Endothelial cell of umbilical vein (primary cell): ENCODE data around the gene SYCP2. TPM values are rescaled to one million over a fixed set of nuclear protein-coding genes. Genes with fewer than 3 reads are reported as not detected.

Experiments
- BruUV-seq: library from RNA; stranded (reverse); fragments of 400-500 nt; replicated peaks from 2 replicates; lab custom pipeline; 2021; lab: Mats Ljungman, UMichigan
- CTCF ChIA-PET: fragments of 300-600, 350-600 bp; sonication (Branson Sonifier 250); formaldehyde crosslinking; loops from one replicate; lab custom pipeline; 2021; ENCODE audit warnings: antibody characterized with exemption, inconsistent platforms; lab: Charles Lee
- POLR2A ChIA-PET: fragments of 300-600, 350-600 bp; sonication (Branson Sonifier 250); formaldehyde crosslinking; loops from one replicate; lab custom pipeline; 2021; ENCODE audit warnings: antibody characterized with exemption, inconsistent platforms; lab: Charles Lee
- DNase-seq: peaks from one replicate; pipeline ENCODE4 v3.0.0-alpha.2; 2011; ENCODE audit warnings: low read depth, low spot score
- FAIRE-seq: peaks from 2 replicates; lab custom pipeline; 2011; peaks lifted over from hg19 to GRCh38; lab: Jason Lieb, UNC
- H2AFZ ChIP-seq: 2 replicates; pipeline ENCODE4 v1.6.0; 2012; ENCODE audit warnings: low read depth, low read length, control low read depth, inconsistent platforms
- H3K27ac ChIP-seq: 2 replicates; pipeline ENCODE4 v1.5.1; 2011; ENCODE audit warnings: low read depth, mild to moderate bottlenecking, control low read depth, low read length, moderate library complexity; ENCODE audit not compliant: insufficient read depth
- H3K27me3 ChIP-seq, 2 experiments: 2 replicates each; pipeline versions ENCODE4 v1.6.0 to v1.6.1; 2011; ENCODE audit warnings: low read length in 2 of 2, mixed read lengths in 1 of 2; ENCODE audit not compliant: control insufficient read depth in 2 of 2, insufficient read depth in 2 of 2
- H3K36me3 ChIP-seq, 2 experiments: 2 replicates in 1 of 2; 3 replicates in 1 of 2; pipeline ENCODE4 v1.5.1; 2011; ENCODE audit warnings: low read length in 2 of 2, mild to moderate bottlenecking in 1 of 2, moderate library complexity in 1 of 2; ENCODE audit not compliant: control insufficient read depth in 2 of 2, insufficient read depth in 2 of 2; ENCODE audit errors: extremely low read depth in 1 of 2
- H3K4me1 ChIP-seq: 3 replicates; pipeline ENCODE4 v1.5.1; 2011; ENCODE audit warnings: mild to moderate bottlenecking, low read length; ENCODE audit not compliant: control insufficient read depth, insufficient read depth; ENCODE audit errors: extremely low read depth
- H3K4me2 ChIP-seq: 2 replicates; pipeline ENCODE4 v1.6.1; 2011; ENCODE audit warnings: low read length, control low read depth, mixed read lengths; ENCODE audit not compliant: insufficient read depth
- H3K4me3 ChIP-seq, 3 experiments: fragments of 200-600 bp in 1 of 3; sonication (generic), shearing (Covaris generic) in 1 of 3; replicated peaks in 1 of 3; 2 replicates each; pipeline ENCODE4 v1.5.1; 2011 to 2016; ENCODE audit warnings: control low read depth in 3 of 3, low read length in 3 of 3, mild to moderate bottlenecking in 2 of 3, inconsistent platforms in 1 of 3, low read depth in 1 of 3, moderate library complexity in 1 of 3; ENCODE audit not compliant: insufficient read depth in 1 of 3
- H3K79me2 ChIP-seq: 2 replicates; pipeline ENCODE4 v1.6.0; 2012; ENCODE audit warnings: low read length, inconsistent platforms; ENCODE audit not compliant: control insufficient read depth, insufficient read depth
- H3K9ac ChIP-seq: replicated peaks from 2 replicates; pipeline ENCODE3; 2011; ENCODE audit warnings: low read length, control low read depth; ENCODE audit not compliant: insufficient read depth; ENCODE audit errors: extremely low read depth
- H3K9me1 ChIP-seq: replicated peaks from 3 replicates; pipeline ENCODE4 v1.6.0; 2011; ENCODE audit warnings: mild to moderate bottlenecking, low read length; ENCODE audit not compliant: control insufficient read depth, insufficient read depth; ENCODE audit errors: extremely low read depth
- H3K9me3 ChIP-seq: replicated peaks from 2 replicates; pipeline ENCODE4 v1.5.1; 2012; ENCODE audit warnings: low read length, inconsistent platforms; ENCODE audit not compliant: control insufficient read depth, insufficient read depth
- H4K20me1 ChIP-seq: replicated peaks from 2 replicates; pipeline ENCODE3; 2011; ENCODE audit warnings: mild to moderate bottlenecking, low read length; ENCODE audit not compliant: control insufficient read depth, insufficient read depth; ENCODE audit errors: extremely low read depth
- CTCF ChIP-seq, 2 donors: IDR thresholded peaks; 1 replicate in 1 of 2; 2 replicates in 1 of 2; pipeline ENCODE4 v1.5.1; 2011; ENCODE audit warnings: low read length in 2 of 2, mild to moderate bottlenecking in 2 of 2, moderate library complexity in 2 of 2, control low read depth in 1 of 2, inconsistent platforms in 1 of 2, low read depth in 1 of 2; ENCODE audit not compliant: insufficient read depth in 1 of 2; ENCODE audit errors: extremely low read depth in 1 of 2
- EZH2 ChIP-seq: IDR thresholded peaks from 2 replicates; pipeline ENCODE4 v1.6.1; 2012; ENCODE audit warnings: borderline replicate concordance, low read depth, mild to moderate bottlenecking, moderate library complexity, low read length, inconsistent platforms; ENCODE audit not compliant: severe bottlenecking
- FOS ChIP-seq: IDR thresholded peaks from 2 replicates; pipeline ENCODE4 v1.6.1; 2011; ENCODE audit warnings: mild to moderate bottlenecking, low read length, moderate library complexity, borderline replicate concordance; ENCODE audit not compliant: insufficient read depth
- GATA2 ChIP-seq: IDR thresholded peaks from 2 replicates; pipeline ENCODE4 v1.7.0; 2011; ENCODE audit warnings: low read depth, mild to moderate bottlenecking, moderate library complexity, mixed read lengths, low read length; ENCODE audit not compliant: insufficient read length, insufficient read depth
- JUN ChIP-seq: IDR thresholded peaks from 2 replicates; pipeline ENCODE4 v1.6.1; 2011; ENCODE audit warnings: borderline replicate concordance, low read depth; ENCODE audit not compliant: insufficient read length, insufficient read depth
- MAX ChIP-seq: IDR thresholded peaks from 2 replicates; pipeline ENCODE4 v1.6.1; 2011; ENCODE audit not compliant: insufficient read depth, insufficient read length
- MYC ChIP-seq: IDR thresholded peaks from one replicate; pipeline ENCODE4 v1.6.1; 2011; ENCODE audit warnings: mild to moderate bottlenecking, low read depth, low read length
- POLR2A ChIP-seq: IDR thresholded peaks from 2 replicates; pipeline ENCODE4 v1.6.1; 2012; ENCODE audit warnings: low read depth, mild to moderate bottlenecking, control low read depth, low read length
- POLR2AphosphoS5 ChIP-seq: IDR thresholded peaks from 2 replicates; pipeline ENCODE4 v1.6.1; 2012; ENCODE audit warnings: low read depth, mild to moderate bottlenecking, control low read depth, low read length, moderate library complexity; ENCODE audit not compliant: insufficient read depth
- dilution Hi-C: fragments of 300-500 bp; cut with MboI; formaldehyde crosslinking; loops from one replicate; pipeline ENCODE4 v1.15.0; 2019; ENCODE audit warnings: low sequenced_read_pairs; ENCODE audit not compliant: extremely low pct_ligation_motif_present
- intact Hi-C: fragments of 100-400 bp; cut with micrococcal nuclease; formaldehyde crosslinking; loops from one replicate; pipeline ENCODE4 v1.10.0; 2022
- polyA plus RNA-seq, 4 experiments: library from polyadenylated mRNA; depleted of rRNA in 3 of 4; stranded (reverse) in 3 of 4; unstranded in 1 of 4; fragments of >200 nt; gene quantifications; 2 replicates each; pipeline versions ENCODE4 v1.2.1 to v1.2.3, GENCODE V29; 2011 to 2012; ENCODE audit warnings: missing spikeins in 1 of 4
- total RNA-seq: library from RNA; stranded (reverse); gene quantifications from 2 replicates; pipeline ENCODE4 v1.2.3, GENCODE V29; 2021

Gene SYCP2
- total and polyA plus RNA-seq, 2 donors (not counting 3 experiments of a cell fraction or from before 2014, with no cell fraction given), result 0.07 to 0.35 TPM

- Histone ChIP-seq H3K9ac (no peak overlapping the region), H3K27ac (no peak overlapping the region), H3K4me2 (no peak overlapping the region), H3K9me3 (no peaks in the 10 kb centered on the region), H3K36me3 (no peaks in the 10 kb centered on the region), H2AFZ (no peak overlapping the region), H3K9me1 (no peaks in the 10 kb centered on the region), H3K27me3 (no peaks in the 10 kb centered on the region), H3K4me3 (no peak overlapping the region), H3K4me1 (no peaks in the 10 kb centered on the region), H4K20me1 (no peaks in the 10 kb centered on the region), H3K79me2 (no peaks in the 10 kb centered on the region)
- no TSS peak for BruUV-seq
- FAIRE-seq, result no peak
- ChIA-PET POLR2A (no interaction called here), CTCF (no interaction called here)
- DNase-seq, result no peak
- intact Hi-C loops, result no loop called here
- TF ChIP-seq POLR2AphosphoS5 (no peak), MYC (no peak), MAX (no peak), CTCF (IDR thresholded peaks at IDR 0.05; ENCODE audit: extremely low read depth in 1 of 2, insufficient read depth in 1 of 2, low read depth in 1 of 2, low read length in 2 of 2) (no peak), JUN (no peak), POLR2A (no peak), FOS (no peak), EZH2 (no peak), GATA2 (no peak)
- dilution Hi-C loops, result no loop called here
These were observed 38.8 kb upstream of the SYCP2 start for GRCh38 chr20:59972037-59972801.
